ENCODE data around the gene TBX5. TPM values are rescaled to one million over a fixed set of nuclear protein-coding genes. Genes with fewer than 3 reads are reported as not detected.
"Not testable (repeated sequence)": the region's sequence is repeated elsewhere in the genome, so short reads cannot be mapped to it uniquely, and the experiment has no call there.

The TBX5 gene
- total RNA-seq, 1 donor, result not detected

- Histone ChIP-seq H3K27me3 (ENCODE audit: insufficient read depth, low read length) (peaks cover 55% of the 10 kb centered on the region), H3K9me3 (ENCODE audit: low read depth, low read length) (no peaks in the 10 kb centered on the region), H3K4me1 (ENCODE audit: insufficient read depth, low read length) (no peaks in the 10 kb centered on the region)
Observed at GRCh38 chr12:114391088-114391487, 14.9 kb downstream of the TBX5 start.

GRCh38 chr12:114384739-114385138 lies 21.2 kb downstream of the TBX5 start:
- Histone ChIP-seq H3K9me3 (ENCODE audit: low read depth, low read length) (no peaks in the 10 kb centered on the region), H3K4me1 (ENCODE audit: insufficient read depth, low read length) (no peaks in the 10 kb centered on the region), H3K27me3 (ENCODE audit: insufficient read depth, low read length) (no peaks in the 10 kb centered on the region), H3K4me3 (ENCODE audit: low read length) (no peak overlapping the region)

More at GRCh38 chr12:114391088-114391487, 14.9 kb downstream of the TBX5 start:
- H3K4me3 ChIP-seq (ENCODE audit: low read length), result no peak overlapping the region

DNA sequence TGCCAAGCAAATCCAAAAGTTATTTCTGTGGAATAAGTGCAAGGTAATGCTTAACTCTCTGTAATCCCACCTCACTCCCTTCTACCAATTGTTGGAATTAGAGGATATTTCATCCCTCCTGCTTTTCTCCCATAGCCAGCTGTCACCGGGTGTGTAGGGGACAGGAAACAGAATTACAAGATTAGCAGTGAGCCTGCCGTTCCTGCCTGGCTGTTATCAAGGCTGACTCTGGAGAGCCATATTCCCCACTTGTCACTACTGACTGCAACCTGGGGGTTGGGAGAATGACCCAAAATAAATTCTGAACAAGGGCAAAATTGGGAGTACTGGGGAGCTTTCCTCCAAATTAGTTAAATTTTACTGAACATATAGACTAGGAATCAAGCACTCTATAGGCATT lies 24.8 kb downstream of the TBX5 start:
- no peak overlapping the region for H3K4me3 ChIP-seq (ENCODE audit: low read length)
- H3K9me3 ChIP-seq (ENCODE audit: low read depth, low read length), result no peaks in the 10 kb centered on the region
- no peaks in the 10 kb centered on the region for H3K4me1 ChIP-seq (ENCODE audit: insufficient read depth, low read length)
- no peaks in the 10 kb centered on the region for H3K27me3 ChIP-seq (ENCODE audit: insufficient read depth, low read length)

DNA sequence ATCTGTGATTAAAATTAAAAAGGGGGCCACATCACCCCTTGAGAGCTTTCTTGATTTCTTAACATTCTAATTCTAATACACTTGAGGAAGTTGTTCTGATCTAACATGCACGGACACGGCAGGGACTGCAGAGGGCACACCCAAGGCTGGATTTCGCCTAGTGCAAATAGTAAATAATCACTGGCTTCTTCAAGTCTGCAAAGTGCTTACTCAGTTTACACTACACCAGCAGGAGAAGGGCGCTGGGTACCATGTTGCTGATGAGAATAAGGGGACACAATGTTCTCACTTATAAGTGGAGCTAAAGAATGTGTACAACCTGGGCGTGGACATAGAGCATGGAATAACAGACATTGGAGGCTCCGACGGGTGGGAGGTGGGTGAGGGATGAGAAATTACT lies 34.2 kb downstream of the TBX5 start:
- H3K27me3 ChIP-seq (ENCODE audit: insufficient read depth, low read length), result no peaks in the 10 kb centered on the region
- H3K4me3 ChIP-seq (ENCODE audit: low read length), result no peak overlapping the region
- no peaks in the 10 kb centered on the region for H3K9me3 ChIP-seq (ENCODE audit: low read depth, low read length)
- H3K4me1 ChIP-seq (ENCODE audit: insufficient read depth, low read length), result no peaks in the 10 kb centered on the region

- Histone ChIP-seq H3K27me3 (ENCODE audit: insufficient read depth, low read length) (no peaks in the 10 kb centered on the region), H3K4me1 (ENCODE audit: insufficient read depth, low read length) (no peaks in the 10 kb centered on the region), H3K4me3 (ENCODE audit: low read length) (no peak overlapping the region), H3K9me3 (ENCODE audit: low read depth, low read length) (no peaks in the 10 kb centered on the region)
Observed at GRCh38 chr12:114371250-114371649, 34.7 kb downstream of the TBX5 start.

DNA sequence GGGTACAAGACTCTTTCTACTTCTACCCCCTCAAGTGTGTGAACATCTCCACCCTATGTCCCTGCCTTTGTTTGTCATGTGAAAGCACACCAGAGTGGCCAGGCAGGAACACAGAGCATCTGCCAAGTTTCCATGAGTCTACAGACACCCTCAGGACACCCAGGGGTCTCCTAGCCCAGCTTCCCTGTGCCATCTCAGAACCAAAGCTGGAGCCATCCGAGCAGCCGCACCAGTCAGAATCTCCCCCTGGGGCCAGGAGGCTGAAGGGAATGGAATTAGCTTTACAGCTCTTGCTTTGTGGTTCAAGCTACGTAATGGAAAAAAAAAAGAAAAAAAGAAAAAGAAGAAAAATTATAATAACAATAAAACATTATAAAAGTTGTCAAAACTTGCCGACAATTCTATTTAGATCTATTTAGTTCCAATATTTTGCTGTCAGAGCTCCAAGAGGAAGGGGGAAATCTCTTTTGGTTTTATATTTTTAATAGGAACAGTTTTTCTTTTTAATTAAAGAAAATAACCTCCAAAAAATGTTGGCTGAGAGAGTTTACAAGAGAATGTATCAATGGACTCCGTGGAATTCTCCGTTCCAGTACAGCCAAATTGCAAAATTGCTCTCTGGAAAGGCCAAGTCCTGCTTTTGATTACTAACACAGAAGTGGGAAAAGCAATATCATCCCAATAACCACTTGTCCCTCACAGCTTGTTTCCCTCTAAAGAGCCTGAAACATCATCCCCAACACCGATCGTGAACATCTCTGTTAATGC lies 37.1 kb downstream of the TBX5 start:
- Histone ChIP-seq H3K4me3 (ENCODE audit: low read length) (no peak overlapping the region), H3K9me3 (ENCODE audit: low read depth, low read length) (no peaks in the 10 kb centered on the region), H3K4me1 (ENCODE audit: insufficient read depth, low read length) (no peaks in the 10 kb centered on the region), H3K27me3 (ENCODE audit: insufficient read depth, low read length) (no peaks in the 10 kb centered on the region)

DNA sequence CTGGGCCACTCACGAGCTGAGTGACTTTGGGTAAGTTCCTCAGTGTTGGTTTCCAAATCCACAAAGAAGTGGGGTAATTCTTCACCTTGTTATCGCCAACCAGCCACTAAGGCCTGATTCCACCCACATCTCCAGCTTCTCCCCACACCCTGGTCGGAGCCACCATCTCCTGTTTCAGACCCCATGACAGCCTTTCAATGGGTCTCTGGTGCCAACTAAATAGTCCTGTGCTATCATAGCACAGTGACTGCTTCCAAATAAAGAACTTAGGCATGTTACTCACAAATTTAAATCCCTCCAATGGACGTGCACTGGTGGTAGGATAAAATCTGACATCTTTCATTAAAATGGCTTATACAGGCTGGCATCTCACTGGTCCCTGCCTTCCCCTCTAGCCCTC lies 44.0 kb downstream of the TBX5 start:
- H3K4me1 ChIP-seq (ENCODE audit: insufficient read depth, low read length), result no peaks in the 10 kb centered on the region
- no peaks in the 10 kb centered on the region for H3K9me3 ChIP-seq (ENCODE audit: low read depth, low read length)
- no peak overlapping the region for H3K4me3 ChIP-seq (ENCODE audit: low read length)
- H3K27me3 ChIP-seq (ENCODE audit: insufficient read depth, low read length), result no peaks in the 10 kb centered on the region

DNA sequence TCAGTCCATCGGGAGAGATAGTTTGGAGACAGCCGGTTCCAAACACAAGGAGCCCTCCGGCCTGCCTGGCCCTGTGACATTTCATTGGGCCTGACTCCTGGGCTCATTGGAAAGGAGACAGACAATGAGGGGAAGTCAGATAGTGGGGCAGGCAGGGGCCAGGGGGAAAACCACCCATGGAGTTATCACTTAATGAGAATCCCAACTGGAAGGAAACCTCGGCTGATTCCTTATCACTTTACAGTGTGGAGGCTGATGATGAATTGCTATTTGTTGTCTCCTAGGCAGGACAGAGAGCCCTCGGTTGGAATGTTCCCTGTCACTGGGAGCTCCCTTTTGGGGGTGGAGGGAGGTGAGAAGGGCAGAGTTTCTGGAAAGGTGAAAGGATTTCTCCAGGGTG lies 44.4 kb downstream of the TBX5 start:
- no peaks in the 10 kb centered on the region for H3K27me3 ChIP-seq (ENCODE audit: insufficient read depth, low read length)

GRCh38 chr12:114360485-114360884 lies 45.5 kb downstream of the TBX5 start:
- H3K9me3 ChIP-seq (ENCODE audit: low read depth, low read length), result no peaks in the 10 kb centered on the region
- H3K4me3 ChIP-seq (ENCODE audit: low read length), result no peak overlapping the region
- no peaks in the 10 kb centered on the region for H3K27me3 ChIP-seq (ENCODE audit: insufficient read depth, low read length)

More for the DNA sequence above, 44.4 kb downstream of the TBX5 start:
- no peaks in the 10 kb centered on the region for H3K4me1 ChIP-seq (ENCODE audit: insufficient read depth, low read length)
- no peaks in the 10 kb centered on the region for H3K9me3 ChIP-seq (ENCODE audit: low read depth, low read length)
- no peak overlapping the region for H3K4me3 ChIP-seq (ENCODE audit: low read length)

DNA sequence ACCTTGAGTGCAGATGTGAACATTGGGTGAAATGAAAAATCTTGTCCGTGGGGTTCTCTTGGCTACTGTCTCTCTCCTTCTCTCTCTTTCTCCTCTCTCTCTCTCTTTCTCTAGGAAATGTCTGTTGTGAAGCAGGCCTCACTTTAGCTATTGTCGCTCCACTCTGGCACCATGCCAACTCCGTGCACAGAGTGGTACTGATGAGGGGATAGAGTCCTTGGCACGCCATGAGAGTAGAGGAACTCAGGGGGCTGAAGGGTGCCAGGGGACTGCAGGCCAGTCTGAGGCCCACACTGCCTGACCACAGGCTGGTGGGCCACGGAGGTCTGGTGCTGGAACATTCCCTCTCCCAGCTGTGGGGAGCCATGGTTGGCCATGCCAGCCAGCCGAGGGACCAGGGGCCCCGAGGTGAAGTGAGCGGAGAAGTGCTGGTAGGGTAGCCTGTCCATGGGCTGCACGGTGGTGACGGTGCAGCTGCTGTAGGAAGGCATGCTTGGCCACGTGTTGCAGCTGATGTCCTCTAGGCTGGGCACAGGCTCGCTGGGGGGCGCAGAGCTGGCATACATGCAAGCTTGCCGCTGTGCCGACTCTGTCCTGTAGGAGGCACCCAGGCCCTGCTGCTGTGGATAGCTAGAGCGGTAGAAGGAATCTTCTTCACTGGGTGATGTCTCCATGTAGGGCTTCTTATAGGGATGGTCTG lies 50.4 kb downstream of the TBX5 start:
- Histone ChIP-seq H3K27me3 (ENCODE audit: insufficient read depth, low read length) (no peaks in the 10 kb centered on the region), H3K9me3 (ENCODE audit: low read depth, low read length) (no peaks in the 10 kb centered on the region), H3K4me3 (ENCODE audit: low read length) (no peak overlapping the region), H3K4me1 (ENCODE audit: insufficient read depth, low read length) (no peaks in the 10 kb centered on the region)

More at GRCh38 chr12:114360485-114360884, 45.5 kb downstream of the TBX5 start:
- no peaks in the 10 kb centered on the region for H3K4me1 ChIP-seq (ENCODE audit: insufficient read depth, low read length)

DNA sequence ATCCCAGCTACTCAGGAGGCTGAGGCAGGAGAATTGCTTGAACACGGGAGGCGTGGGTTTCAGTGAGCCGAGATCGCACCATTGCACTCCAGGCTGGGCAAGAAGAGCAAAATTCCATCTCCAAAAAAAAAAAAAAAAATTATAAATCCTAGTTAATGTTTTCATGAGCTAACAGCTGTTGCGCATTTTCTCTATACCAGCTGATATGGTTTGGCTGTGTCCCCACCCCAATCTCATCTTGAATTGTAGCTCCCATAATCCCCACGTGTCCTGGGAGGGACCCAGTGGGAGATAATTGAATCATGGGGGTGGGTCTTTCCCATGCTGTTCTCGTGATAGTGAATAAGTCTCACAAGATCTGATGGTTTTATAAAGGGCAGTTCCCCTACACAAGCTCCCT lies 56.7 kb downstream of the TBX5 start:
- not testable (repeated sequence) for H3K9me3 ChIP-seq (ENCODE audit: low read depth, low read length); H3K4me1 ChIP-seq (ENCODE audit: insufficient read depth, low read length); H3K27me3 ChIP-seq (ENCODE audit: insufficient read depth, low read length); H3K4me3 ChIP-seq (ENCODE audit: low read length)

- H3K4me1 ChIP-seq (ENCODE audit: insufficient read depth, low read length), result no peaks in the 10 kb centered on the region
- no peak overlapping the region for H3K4me3 ChIP-seq (ENCODE audit: low read length)
- H3K9me3 ChIP-seq (ENCODE audit: low read depth, low read length), result no peaks in the 10 kb centered on the region
- H3K27me3 ChIP-seq (ENCODE audit: insufficient read depth, low read length), result no peaks in the 10 kb centered on the region
Observed at GRCh38 chr12:114347861-114348260, 58.1 kb downstream of the TBX5 start.

GRCh38 chr12:114344831-114345230 lies 61.1 kb downstream of the TBX5 start:
- Histone ChIP-seq H3K4me1 (ENCODE audit: insufficient read depth, low read length) (no peaks in the 10 kb centered on the region), H3K9me3 (ENCODE audit: low read depth, low read length) (no peaks in the 10 kb centered on the region), H3K4me3 (ENCODE audit: low read length) (no peak overlapping the region), H3K27me3 (ENCODE audit: insufficient read depth, low read length) (no peaks in the 10 kb centered on the region)

DNA sequence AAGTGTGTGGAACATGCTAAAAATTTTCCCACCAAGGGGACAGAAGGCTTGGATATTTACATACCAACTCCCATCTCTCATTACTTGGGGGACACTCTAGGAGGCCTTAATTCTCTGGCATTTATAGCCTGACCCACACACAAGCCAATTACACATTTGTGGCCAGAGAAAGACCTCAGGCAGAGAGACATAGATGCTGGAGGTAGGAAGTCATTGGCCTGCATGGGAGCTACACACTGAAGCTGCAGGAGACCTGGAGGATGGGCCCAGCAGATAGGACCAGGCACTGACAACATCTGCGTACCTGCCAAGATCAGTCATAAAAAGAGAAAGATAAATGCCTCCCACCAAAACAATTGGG lies 61.7 kb downstream of the TBX5 start:
- no peak overlapping the region for H3K4me3 ChIP-seq (ENCODE audit: low read length)
- no peaks in the 10 kb centered on the region for H3K9me3 ChIP-seq (ENCODE audit: low read depth, low read length)
- no peaks in the 10 kb centered on the region for H3K4me1 ChIP-seq (ENCODE audit: insufficient read depth, low read length)
- no peaks in the 10 kb centered on the region for H3K27me3 ChIP-seq (ENCODE audit: insufficient read depth, low read length)

- Histone ChIP-seq H3K4me1 (ENCODE audit: insufficient read depth, low read length) (no peaks in the 10 kb centered on the region), H3K9me3 (ENCODE audit: low read depth, low read length) (no peaks in the 10 kb centered on the region), H3K27me3 (ENCODE audit: insufficient read depth, low read length) (no peaks in the 10 kb centered on the region), H3K4me3 (ENCODE audit: low read length) (no peak overlapping the region)
Observed at GRCh38 chr12:114343585-114344302, 62.2 kb downstream of the TBX5 start.

Data from mononuclear cell (primary cell).